HS-5 (cell line): ENCODE results near the gene AMDHD2.
"Not testable (repeated sequence)": the region's sequence is repeated elsewhere in the genome, so short reads cannot be mapped to it uniquely, and the experiment has no call there.

Experiments
- DNase-seq: peaks from one replicate; pipeline ENCODE4 v3.0.0-alpha.2; 2012; ENCODE audit warnings: low read depth

Gene AMDHD2

GRCh38 chr16:2580818-2581217 is 60.6 kb downstream of the AMDHD2 start:
- not testable (repeated sequence) for DNase-seq
